HAP-1 (cell line): ENCODE measurements around the gene PRKACB.
"Not testable (repeated sequence)": the region's sequence is repeated elsewhere in the genome, so short reads cannot be mapped to it uniquely, and the experiment has no call there.

Experiments
- DNase-seq, 2 experiments: peaks; one replicate each; pipeline ENCODE4 v3.0.0-alpha.2; 2016 to 2020; ENCODE audit warnings: low spot score in 2 of 2
- H3K27me3 ChIP-seq: fragments of 250-450 bp; sonication (Bioruptor Pico); 2 replicates; pipeline ENCODE4 v1.5.1; 2020; ENCODE audit warnings: low read depth, mild to moderate bottlenecking, moderate library complexity
- H3K36me3 ChIP-seq: fragments of 250-450 bp; sonication (Bioruptor Pico); replicated peaks from 2 replicates; pipeline ENCODE4 v1.5.1; 2020; ENCODE audit warnings: mild to moderate bottlenecking
- H3K4me1 ChIP-seq: fragments of 250-450 bp; sonication (Bioruptor Pico); 2 replicates; pipeline ENCODE4 v1.5.1; 2020; ENCODE audit warnings: mild to moderate bottlenecking
- H3K4me3 ChIP-seq: fragments of 250-450 bp; sonication (Bioruptor Pico); 2 replicates; pipeline ENCODE4 v1.5.1; 2020; ENCODE audit warnings: mild to moderate bottlenecking, moderate library complexity
- H3K9me3 ChIP-seq: fragments of 250-450 bp; sonication (Bioruptor Pico); 2 replicates; pipeline ENCODE4 v1.5.1; 2020; ENCODE audit warnings: mild to moderate bottlenecking, moderate library complexity
- in situ Hi-C: fragments of 300-500 bp; cut with MboI; formaldehyde crosslinking; loops from 3 replicates; pipeline ENCODE4 v1.14.3; 2020; ENCODE audit warnings: low sequenced_read_pairs, inconsistent platforms, mixed read lengths

The PRKACB gene

GRCh38 chr1:84271441-84272151, 127.5 kb downstream of the PRKACB start:
- Histone ChIP-seq H3K4me1 (peaks cover 8% of the 10 kb centered on the region; the same call in 1 of the 2 replicates), H3K9me3 (no peaks in the 10 kb centered on the region), H3K27me3 (no peaks in the 10 kb centered on the region), H3K36me3 (no peaks in the 10 kb centered on the region), H3K4me3 (no peak overlapping the region)
- in situ Hi-C loops = no loop called here
- DNase-seq = peak; percentile 16 to 35

GRCh38 chr1:84272401-84272800, 128.3 kb downstream of the PRKACB start:
- Histone ChIP-seq H3K4me1 (peaks cover 8% of the 10 kb centered on the region; the same call in 1 of the 2 replicates), H3K36me3 (no peaks in the 10 kb centered on the region), H3K9me3 (no peaks in the 10 kb centered on the region), H3K4me3 (no peak overlapping the region), H3K27me3 (no peaks in the 10 kb centered on the region)
- in situ Hi-C loops = no loop called here
- DNase-seq = no peak

- Histone ChIP-seq H3K4me1 (no peaks in the 10 kb centered on the region), H3K27me3 (no peaks in the 10 kb centered on the region), H3K9me3 (no peaks in the 10 kb centered on the region), H3K36me3 (no peaks in the 10 kb centered on the region), H3K4me3 (no peak overlapping the region)
- no peak for DNase-seq
- in situ Hi-C loops = no loop called here
These were observed 133.4 kb downstream of the PRKACB start for GRCh38 chr1:84277343-84278059.

GRCh38 chr1:84278905-84279304, 134.8 kb downstream of the PRKACB start:
- no peaks in the 10 kb centered on the region for H3K4me1 ChIP-seq
- H3K4me3 ChIP-seq = no peak overlapping the region
- DNase-seq = no peak
- H3K27me3 ChIP-seq = no peaks in the 10 kb centered on the region
- no peaks in the 10 kb centered on the region for H3K9me3 ChIP-seq
- in situ Hi-C loops = no loop called here
- no peaks in the 10 kb centered on the region for H3K36me3 ChIP-seq

GRCh38 chr1:84280912-84281311, 136.8 kb downstream of the PRKACB start:
- Histone ChIP-seq H3K36me3 (no peaks in the 10 kb centered on the region), H3K27me3 (no peaks in the 10 kb centered on the region), H3K4me1 (no peaks in the 10 kb centered on the region), H3K9me3 (no peaks in the 10 kb centered on the region), H3K4me3 (no peak overlapping the region)
- in situ Hi-C loops = no loop called here
- DNase-seq = no peak

- H3K27me3 ChIP-seq = no peaks in the 10 kb centered on the region
- no peaks in the 10 kb centered on the region for H3K36me3 ChIP-seq
- H3K4me3 ChIP-seq = no peak overlapping the region
- 0 out of 2 replicates have a peak, but pooled peaks cover under 1% of the 10 kb centered on the region for H3K9me3 ChIP-seq
- H3K4me1 ChIP-seq = no peaks in the 10 kb centered on the region
- DNase-seq = no peak
- in situ Hi-C loops = no loop called here
These were observed 138.8 kb downstream of the PRKACB start for GRCh38 chr1:84282780-84283333.

GRCh38 chr1:84283381-84283780, 139.3 kb downstream of the PRKACB start:
- Histone ChIP-seq H3K4me3 (no peak overlapping the region), H3K9me3 (0 out of 2 replicates have a peak, but pooled peaks cover 2% of the 10 kb centered on the region), H3K4me1 (no peaks in the 10 kb centered on the region), H3K27me3 (no peaks in the 10 kb centered on the region), H3K36me3 (no peaks in the 10 kb centered on the region)
- in situ Hi-C loops = no loop called here
- no peak for DNase-seq

- no peaks in the 10 kb centered on the region for H3K36me3 ChIP-seq
- H3K4me3 ChIP-seq = no peak overlapping the region
- no peaks in the 10 kb centered on the region for H3K27me3 ChIP-seq
- H3K9me3 ChIP-seq = 0 out of 2 replicates have a peak, but pooled peaks cover 2% of the 10 kb centered on the region
- no peaks in the 10 kb centered on the region for H3K4me1 ChIP-seq
- in situ Hi-C loops = no loop called here
- DNase-seq = no peak
These were observed 142.0 kb downstream of the PRKACB start for GRCh38 chr1:84286071-84286470.

GRCh38 chr1:84287389-84287788, 143.3 kb downstream of the PRKACB start:
- H3K4me3 ChIP-seq, H3K9me3 ChIP-seq, H3K4me1 ChIP-seq, H3K36me3 ChIP-seq, in situ Hi-C loops, H3K27me3 ChIP-seq: not testable (repeated sequence)
- DNase-seq = peak in 1 of 2 experiments; percentile 12
